Gastrocnemius medialis (tissue), 4 donors: ENCODE measurements around the gene RNU1-4.

Experiments
- CTCF ChIP-seq, 5 experiments: fragments of 450-650 bp in 3 of 5; fragments of 200-600 bp in 2 of 5; sonication (generic) in 2 of 5; IDR thresholded peaks in 4 of 5; conservative IDR thresholded peaks in 1 of 5; 1 replicate in 4 of 5; 2 replicates in 1 of 5; pipeline ENCODE4 v1.5.1; 2016 to 2019; ENCODE audit warnings: antibody characterized with exemption in 5 of 5, mild to moderate bottlenecking in 3 of 5, moderate library complexity in 3 of 5
- POLR2A ChIP-seq, 2 donors: fragments of 450-650 bp; IDR thresholded peaks; one replicate each; pipeline ENCODE4 v1.6.1; 2017; ENCODE audit warnings: antibody characterized with exemption in 2 of 2, mild to moderate bottlenecking in 2 of 2, moderate library complexity in 2 of 2

GRCh38 chr1:16718908-16719533 is 21.3 kb upstream of the RNU1-4 start:
- no peak for TF ChIP-seq CTCF (IDR thresholded peaks at IDR 0.05 in 4 of 5, conservative IDR thresholded peaks at IDR 0.05 in 1 of 5)
- TF ChIP-seq POLR2A (IDR thresholded peaks at IDR 0.05) = no peak
